Mesendoderm (in vitro differentiated cells): ENCODE results near the gene USP1.

ENCODE experiments used
- DNase-seq: peaks from one replicate; pipeline ENCODE4 v3.0.0; 2013
- H2AK5ac ChIP-seq: 2 replicates; pipeline ENCODE4 v1.6.1; 2013; ENCODE audit warnings: low read length, inconsistent platforms
- H2BK120ac ChIP-seq: 2 replicates; pipeline ENCODE4 v1.6.1; 2013; ENCODE audit warnings: low read depth, mild to moderate bottlenecking, low read length, moderate library complexity, mixed read lengths
- H2BK15ac ChIP-seq: replicated peaks from 2 replicates; pipeline ENCODE4 v1.6.1; 2013; ENCODE audit warnings: low read depth, mild to moderate bottlenecking, moderate library complexity
- H2BK5ac ChIP-seq: 2 replicates; pipeline ENCODE4 v1.6.1; 2013; ENCODE audit warnings: low read length, inconsistent platforms
- H3K18ac ChIP-seq: 2 replicates; pipeline ENCODE4 v1.6.1; 2013; ENCODE audit warnings: mild to moderate bottlenecking, low read length, mixed read lengths
- H3K23ac ChIP-seq: one replicate; pipeline ENCODE4 v1.6.1; 2013; ENCODE audit warnings: low read length
- H3K27ac ChIP-seq: 2 replicates; pipeline ENCODE4 v1.5.1; 2013; ENCODE audit warnings: low read depth, mild to moderate bottlenecking, inconsistent platforms, low read length, moderate library complexity
- H3K27me3 ChIP-seq: 2 replicates; pipeline ENCODE4 v1.6.1; 2013; ENCODE audit warnings: low read length, control low read depth, mild to moderate bottlenecking, inconsistent platforms; ENCODE audit not compliant: insufficient read depth, poor library complexity
- H3K36me3 ChIP-seq: 2 replicates; pipeline ENCODE4 v1.6.1; 2013; ENCODE audit warnings: low read length, inconsistent platforms; ENCODE audit not compliant: control insufficient read depth, insufficient read depth
- H3K4ac ChIP-seq: one replicate; pipeline ENCODE4 v1.6.1; 2013; ENCODE audit warnings: low read depth, mild to moderate bottlenecking, low read length, moderate library complexity
- H3K4me1 ChIP-seq: 2 replicates; pipeline ENCODE4 v1.6.1; 2013; ENCODE audit warnings: low read depth, low read length, inconsistent platforms; ENCODE audit not compliant: control insufficient read depth
- H3K4me2 ChIP-seq: 2 replicates; pipeline ENCODE4 v1.6.1; 2013; ENCODE audit warnings: low read length
- H3K4me3 ChIP-seq: 2 replicates; pipeline ENCODE4 v1.5.1; 2013; ENCODE audit warnings: mild to moderate bottlenecking, low read length
- H3K56ac ChIP-seq: one replicate; pipeline ENCODE4 v1.6.1; 2013; ENCODE audit warnings: low read length
- H3K79me1 ChIP-seq: 2 replicates; pipeline ENCODE4 v1.6.1; 2013; ENCODE audit warnings: low read length, inconsistent platforms
- H3K79me2 ChIP-seq: 2 replicates; pipeline ENCODE4 v1.6.1; 2013; ENCODE audit warnings: mild to moderate bottlenecking, low read length; ENCODE audit not compliant: control insufficient read depth, insufficient read depth
- H3K9ac ChIP-seq: 2 replicates; pipeline ENCODE4 v1.6.1; 2013; ENCODE audit warnings: low read length, inconsistent platforms
- H4K5ac ChIP-seq: one replicate; pipeline ENCODE4 v1.6.1; 2013; ENCODE audit warnings: low read length
- H4K8ac ChIP-seq: one replicate; pipeline ENCODE4 v1.6.1; 2013; ENCODE audit warnings: low read depth, mild to moderate bottlenecking, control low read depth, low read length, moderate library complexity
- WGBS: extraction: QIAGEN DNeasy Blood & Tissue Kit; methylation state at CpG from one replicate; pipeline ENCODE4 v1.1.7; 2013; ENCODE audit warnings: low lambda C conversion rate, missing lambda C conversion rate; ENCODE audit not compliant: insufficient coverage; ENCODE audit errors: extremely low coverage; 5-methylcytosine and 5-hydroxymethylcytosine counted together

Gene USP1

DNA sequence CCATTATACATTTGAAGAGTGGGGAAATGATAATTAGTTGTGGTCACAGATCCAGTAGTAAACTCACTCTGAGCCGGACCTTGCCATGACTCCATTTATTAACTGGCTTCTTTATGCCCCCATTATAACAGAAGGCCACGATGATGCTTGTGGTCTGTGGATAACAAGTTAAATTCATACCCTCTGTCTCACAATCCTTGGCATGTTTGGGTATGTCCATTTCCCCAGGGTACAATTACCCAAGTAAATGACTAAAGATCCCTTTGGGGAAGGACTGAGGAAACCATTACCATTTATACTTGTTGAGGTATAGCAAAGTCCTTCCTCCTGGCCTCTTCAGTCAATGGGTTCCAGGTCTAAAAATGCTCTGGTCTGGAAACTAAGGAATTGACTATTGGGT is 7.3 kb upstream of the USP1 start:
- Histone ChIP-seq H3K4ac (no peak overlapping the region), H2BK120ac (no peak overlapping the region)

DNA sequence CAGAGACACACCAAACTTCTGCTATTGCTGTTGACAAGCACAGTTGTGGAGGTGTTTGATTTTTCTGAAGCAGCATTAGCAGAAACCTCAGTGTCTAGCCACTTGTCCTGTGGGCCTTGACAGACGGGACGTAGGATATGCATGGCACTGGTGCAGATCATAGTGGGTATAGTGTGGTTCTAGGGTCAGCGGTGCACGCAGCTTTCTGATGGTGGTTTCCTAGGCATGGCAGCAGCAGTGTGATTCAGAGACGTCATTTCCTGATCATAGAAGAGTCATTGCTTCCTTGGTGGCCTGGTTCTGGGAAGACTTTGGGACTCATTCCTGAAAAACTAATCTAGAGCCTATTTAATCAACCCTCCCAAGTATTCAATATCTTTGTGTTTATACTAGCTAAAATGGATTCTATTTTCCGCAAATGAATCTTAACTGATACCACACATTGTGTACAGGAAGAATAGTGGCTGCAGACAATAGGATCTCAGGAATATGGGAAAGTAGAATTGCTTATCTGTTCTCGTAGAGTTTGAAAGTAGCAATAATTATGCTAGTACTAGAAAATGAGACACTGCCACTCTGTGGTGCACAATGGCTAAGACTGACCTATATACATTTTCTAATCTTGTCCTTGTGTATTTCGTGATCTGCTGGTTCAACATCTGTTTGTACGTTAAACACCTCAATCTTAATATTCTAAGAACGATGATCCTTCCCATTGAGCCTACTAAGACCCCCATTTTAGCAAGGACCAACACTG is 2.8 kb upstream of the USP1 start:
- Histone ChIP-seq H3K56ac (no peak overlapping the region), H2BK5ac (no peak overlapping the region), H3K4ac (no peak overlapping the region), H4K8ac (no peak overlapping the region), H3K18ac (no peak overlapping the region), H2BK15ac (no peak overlapping the region), H3K36me3 (no peaks in the 10 kb centered on the region), H4K5ac (no peak overlapping the region), H3K4me1 (peaks cover 4% of the 10 kb centered on the region), H2AK5ac (no peak overlapping the region), H3K4me3 (no peak overlapping the region), H2BK120ac (no peak overlapping the region), H3K27ac (no peak overlapping the region), H3K4me2 (no peak overlapping the region), H3K23ac (no peak overlapping the region), H3K27me3 (no peaks in the 10 kb centered on the region), H3K9ac (no peak overlapping the region), H3K79me1 (no peaks in the 10 kb centered on the region), H3K79me2 (peaks cover 20% of the 10 kb centered on the region)
- no peak for DNase-seq
- WGBS, result no CpG with 5 or more reads among the region's 10 CpGs

More for the DNA sequence above, 7.3 kb upstream of the USP1 start:
- Histone ChIP-seq H3K4me1 (no peaks in the 10 kb centered on the region), H3K4me3 (no peak overlapping the region), H3K18ac (no peak overlapping the region), H4K5ac (no peak overlapping the region), H4K8ac (no peak overlapping the region), H3K79me2 (no peaks in the 10 kb centered on the region), H3K79me1 (no peaks in the 10 kb centered on the region), H2BK5ac (no peak overlapping the region), H2AK5ac (no peak overlapping the region), H3K4me2 (no peak overlapping the region), H3K27ac (no peak overlapping the region), H2BK15ac (no peak overlapping the region), H3K9ac (no peak overlapping the region), H3K27me3 (no peaks in the 10 kb centered on the region), H3K56ac (no peak overlapping the region), H3K23ac (no peak overlapping the region), H3K36me3 (no peaks in the 10 kb centered on the region)
- no peak for DNase-seq
- no CpG with 5 or more reads among the region's 2 CpGs for WGBS

DNA sequence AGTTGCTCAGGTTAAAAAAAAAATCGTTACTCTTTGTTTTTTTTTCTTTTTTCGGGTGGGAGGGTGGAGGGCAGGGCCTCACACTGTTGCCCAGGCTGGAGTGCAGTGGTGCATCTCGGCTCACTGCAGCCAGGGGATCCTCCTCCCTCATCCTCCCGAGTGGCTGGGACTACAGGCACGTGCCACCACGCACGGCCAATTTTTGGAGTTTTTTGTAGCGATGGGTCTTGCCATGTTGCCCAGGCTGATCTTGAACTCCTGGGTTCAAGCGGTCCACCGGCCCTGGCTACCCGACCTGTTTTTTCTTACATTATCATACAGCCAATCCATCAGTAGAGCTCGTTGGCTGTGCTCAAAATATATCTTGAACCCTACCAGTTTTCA is 2.2 kb upstream of the USP1 start:
- Histone ChIP-seq H3K79me1 (no peaks in the 10 kb centered on the region), H3K56ac (no peak overlapping the region), H4K5ac (no peak overlapping the region), H2AK5ac (no peak overlapping the region), H4K8ac (no peak overlapping the region), H3K4ac (no peak overlapping the region), H3K4me3 (no peak overlapping the region), H2BK5ac (no peak overlapping the region), H3K79me2 (peaks cover 23% of the 10 kb centered on the region), H3K23ac (no peak overlapping the region), H3K4me2 (no peak overlapping the region), H3K27me3 (no peaks in the 10 kb centered on the region), H3K4me1 (peaks cover 4% of the 10 kb centered on the region), H2BK120ac (no peak overlapping the region), H3K27ac (no peak overlapping the region), H3K9ac (no peak overlapping the region), H2BK15ac (no peak overlapping the region), H3K18ac (no peak overlapping the region), H3K36me3 (no peaks in the 10 kb centered on the region)
- DNase-seq, result no peak
- no CpG with 5 or more reads among the region's 12 CpGs for whole genome bisulfite sequencing

DNA sequence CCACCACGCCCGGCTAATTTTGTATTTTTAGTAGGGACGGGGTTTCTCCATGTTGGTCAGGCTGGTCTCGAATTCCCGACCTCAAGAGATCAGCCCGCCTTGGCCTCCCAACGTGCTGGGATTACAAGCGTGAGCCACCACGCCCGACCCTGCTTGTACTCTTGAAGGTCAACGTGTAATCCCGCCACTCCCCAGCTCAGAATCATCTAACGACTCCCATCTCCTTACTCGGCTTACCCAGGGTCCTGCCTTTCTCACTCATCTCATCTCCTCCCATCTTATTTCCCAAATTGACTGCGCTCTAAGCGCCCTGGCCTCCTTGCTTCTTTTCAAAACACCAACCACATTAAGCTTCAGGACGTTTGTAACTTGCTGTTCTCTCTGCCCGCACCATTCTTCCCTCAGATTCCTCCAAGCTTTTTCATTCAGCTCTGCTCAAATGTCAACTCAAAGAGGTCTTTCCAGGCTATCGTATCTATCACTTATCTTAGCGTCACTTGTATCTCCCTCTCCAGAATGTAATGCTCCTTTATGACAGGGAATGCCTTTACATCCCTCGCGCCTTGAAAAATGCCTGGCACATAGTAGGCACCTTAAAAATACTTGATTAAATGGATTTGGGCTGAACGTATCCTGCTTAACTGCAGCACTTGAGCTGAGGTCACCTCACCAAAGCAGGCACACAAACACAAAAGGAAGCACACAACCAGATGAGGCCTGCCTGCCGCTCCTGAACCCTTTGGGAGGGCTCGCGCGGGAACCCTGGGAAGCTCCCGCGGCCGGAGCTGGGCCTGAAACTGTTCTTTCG is 1.4 kb upstream of the USP1 start:
- H3K27ac ChIP-seq, result peak overlapping the region; percentile 99
- peak overlapping the region; percentile 49 for H3K4ac ChIP-seq
- peak overlapping the region; percentile 75 for H3K4me3 ChIP-seq
- peaks cover 29% of the 10 kb centered on the region for H3K79me2 ChIP-seq
- H3K23ac ChIP-seq, result no peak overlapping the region
- peak overlapping the region; percentile 73 for H3K4me2 ChIP-seq
- DNase-seq, result no peak
- no peaks in the 10 kb centered on the region for H3K36me3 ChIP-seq
- H4K5ac ChIP-seq, result peak overlapping the region; percentile 7
- no CpG with 5 or more reads among the region's 31 CpGs for WGBS
- H3K4me1 ChIP-seq, result peaks cover 4% of the 10 kb centered on the region
- H4K8ac ChIP-seq, result peak overlapping the region; percentile 92
- H3K9ac ChIP-seq, result peak overlapping the region; percentile 99
- no peaks in the 10 kb centered on the region for H3K27me3 ChIP-seq
- H2BK15ac ChIP-seq, result no peak overlapping the region
- H2BK120ac ChIP-seq, result no peak overlapping the region
- H3K79me1 ChIP-seq, result no peaks in the 10 kb centered on the region
- peak overlapping the region; percentile 70 for H2AK5ac ChIP-seq
- H3K18ac ChIP-seq, result peak overlapping the region; percentile 86
- H2BK5ac ChIP-seq, result peak overlapping the region; percentile 64
- peak overlapping the region; percentile 95 for H3K56ac ChIP-seq

DNA sequence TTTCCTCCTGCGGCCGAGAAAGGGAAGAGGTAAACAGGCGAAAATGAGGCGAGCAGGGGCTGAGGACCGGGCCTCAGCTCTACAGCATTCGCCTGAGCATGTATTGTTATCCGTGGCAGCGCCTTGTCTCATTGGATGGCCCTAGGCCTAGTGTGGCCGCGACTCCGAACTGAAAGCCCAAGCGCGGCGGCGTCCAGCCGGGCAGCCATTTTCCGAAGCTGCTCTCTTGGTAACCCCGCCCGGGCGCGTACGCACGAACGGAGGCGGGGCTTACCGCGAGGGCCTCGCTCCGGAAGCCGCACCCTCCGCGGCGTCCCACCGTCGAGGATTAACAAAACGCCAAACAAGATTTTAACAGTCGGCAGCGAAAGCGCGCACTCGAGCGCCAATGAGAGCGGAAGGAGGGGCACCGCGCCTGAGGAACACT is 797 bp upstream of the USP1 start:
- Histone ChIP-seq H4K5ac (no peak overlapping the region), H3K79me2 (peaks cover 33% of the 10 kb centered on the region), H2AK5ac (no peak overlapping the region), H3K4me2 (peak overlapping the region; percentile 73), H3K27me3 (no peaks in the 10 kb centered on the region), H3K56ac (peak overlapping the region; percentile 95), H3K4me1 (peaks cover 4% of the 10 kb centered on the region), H3K27ac (peak overlapping the region; percentile 99), H3K36me3 (no peaks in the 10 kb centered on the region), H3K79me1 (no peaks in the 10 kb centered on the region), H4K8ac (peak overlapping the region; percentile 92), H3K18ac (peak overlapping the region; percentile 86), H3K4me3 (peak overlapping the region; percentile 75), H2BK120ac (no peak overlapping the region), H3K9ac (peak overlapping the region; percentile 99), H2BK5ac (peak overlapping the region; percentile 64), H3K4ac (peak overlapping the region; percentile 49), H2BK15ac (no peak overlapping the region), H3K23ac (no peak overlapping the region)
- no peak for DNase-seq
- no CpG with 5 or more reads among the region's 45 CpGs for WGBS
